ENCODE measurements around the gene TRIM50. TPM values are rescaled to one million over a fixed set of nuclear protein-coding genes. Genes with fewer than 3 reads are reported as not detected.

The TRIM50 gene
- total RNA-seq, 5 donors from 2014 or later (not counting 1 experiment from before 2014, with no cell fraction given), result not detected

- Mint-ChIP-seq H3K9me3 (no peaks in the 10 kb centered on the region), H3K27ac (no peak overlapping the region), H3K4me1 (peaks cover 0 to 6% (median 5%) of the 10 kb centered on the region in 3 donors), H3K27me3 (peaks cover 3 to 12% of the 10 kb centered on the region in 2 donors), H3K4me3 (no peak overlapping the region), H3K36me3 (no peaks in the 10 kb centered on the region)
- Histone ChIP-seq H3K36me3 (ENCODE audit: control insufficient read depth in 2 of 2, extremely low read depth in 1 of 2, insufficient read depth in 1 of 2, low read length in 1 of 2) (no peaks in the 10 kb centered on the region), H3K27me3 (replicated peaks in 1 of 2; ENCODE audit: control insufficient read depth in 2 of 2, extremely low read depth in 1 of 2, insufficient read depth in 2 of 2, low read length in 1 of 2) (peaks cover 0 to 34% of the 10 kb centered on the region in 2 experiments), H3K4me1 (ENCODE audit: control insufficient read depth in 1 of 2, extremely low read depth in 1 of 2, insufficient read depth in 2 of 2, low read length in 2 of 2) (peaks cover 0 to 4% of the 10 kb centered on the region in 2 experiments), H3K9me3 (no peaks in the 10 kb centered on the region), H3K27ac (ENCODE audit: low read length) (no peak overlapping the region), H3K4me3 (ENCODE audit: control insufficient read depth in 1 of 2, extremely low read depth in 1 of 2, low read length in 1 of 2) (no peak overlapping the region)
- no peak for DNase-seq
- CTCF ChIA-PET, result no interaction called here
- no peak for ATAC-seq (replicated peaks in 1 of 4)
- WGBS (ENCODE audit: insufficient coverage), result 88% methylated on average over 11 of the region's 11 CpGs
- POLR2A ChIA-PET, result no interaction called here
These were observed 31.4 kb upstream of the TRIM50 start for GRCh38 chr7:73359306-73359705.

DNA sequence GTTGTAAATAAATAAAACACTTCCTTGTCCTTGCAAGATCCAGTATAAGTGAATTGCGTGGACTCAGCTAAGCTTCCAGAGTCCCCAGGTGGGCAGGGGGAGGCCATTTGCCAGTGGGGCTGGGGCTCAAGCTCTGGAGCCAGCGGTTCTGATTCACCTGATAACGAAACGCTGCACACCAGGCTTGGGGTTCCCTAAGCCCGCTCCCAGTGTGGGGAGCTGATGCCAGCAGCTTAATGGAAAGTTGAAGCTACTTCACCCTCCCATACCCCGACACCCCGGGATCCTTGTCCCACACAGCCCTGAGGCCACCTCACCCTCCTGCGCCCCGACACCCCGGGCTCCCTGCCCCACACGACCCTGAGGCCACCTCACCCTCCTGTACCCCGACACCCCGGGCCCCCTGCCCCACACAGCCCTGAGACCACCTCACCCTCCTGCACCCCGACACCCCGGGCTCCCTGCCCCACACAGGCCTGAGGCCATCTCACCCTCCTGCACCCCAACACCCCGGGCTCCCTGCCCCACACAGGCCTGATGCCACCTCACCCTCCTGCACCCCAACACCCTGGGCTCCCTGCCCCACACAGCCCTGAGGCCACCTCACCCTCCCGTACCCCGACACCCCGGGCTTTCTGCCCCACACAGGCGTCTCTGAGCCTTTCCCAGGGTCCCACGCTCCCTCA, 30.9 kb upstream of the TRIM50 start:
- H3K4me1 ChIP-seq (ENCODE audit: control insufficient read depth in 1 of 2, extremely low read depth in 1 of 2, insufficient read depth in 2 of 2, low read length in 2 of 2), result peaks cover 0 to 4% of the 10 kb centered on the region in 2 experiments
- no peak overlapping the region for H3K27ac ChIP-seq (ENCODE audit: low read length)
- ChIA-PET CTCF (no interaction called here), POLR2A (no interaction called here)
- Mint-ChIP-seq H3K9me3 (no peaks in the 10 kb centered on the region), H3K27ac (no peak overlapping the region), H3K4me3 (peak overlapping the region in 1 of 3 donors; percentile 53), H3K36me3 (no peaks in the 10 kb centered on the region), H3K27me3 (peaks cover 3 to 12% of the 10 kb centered on the region in 2 donors), H3K4me1 (peaks cover 0 to 6% (median 5%) of the 10 kb centered on the region in 3 donors)
- H3K9me3 ChIP-seq, result no peaks in the 10 kb centered on the region
- no peak for DNase-seq
- 85% methylated on average over 11 of the region's 21 CpGs for WGBS (ENCODE audit: insufficient coverage)
- no peak for ATAC-seq (replicated peaks in 1 of 4)
- H3K27me3 ChIP-seq (replicated peaks in 1 of 2; ENCODE audit: control insufficient read depth in 2 of 2, extremely low read depth in 1 of 2, insufficient read depth in 2 of 2, low read length in 1 of 2), result peaks cover 0 to 32% of the 10 kb centered on the region in 2 experiments
- no peak overlapping the region for H3K4me3 ChIP-seq (ENCODE audit: control insufficient read depth in 1 of 2, extremely low read depth in 1 of 2, low read length in 1 of 2)
- H3K36me3 ChIP-seq (ENCODE audit: control insufficient read depth in 2 of 2, extremely low read depth in 1 of 2, insufficient read depth in 1 of 2, low read length in 1 of 2), result no peaks in the 10 kb centered on the region

- no peaks in the 10 kb centered on the region for H3K36me3 Mint-ChIP-seq
These were observed 28.3 kb upstream of the TRIM50 start for GRCh38 chr7:73356159-73356558.

DNA sequence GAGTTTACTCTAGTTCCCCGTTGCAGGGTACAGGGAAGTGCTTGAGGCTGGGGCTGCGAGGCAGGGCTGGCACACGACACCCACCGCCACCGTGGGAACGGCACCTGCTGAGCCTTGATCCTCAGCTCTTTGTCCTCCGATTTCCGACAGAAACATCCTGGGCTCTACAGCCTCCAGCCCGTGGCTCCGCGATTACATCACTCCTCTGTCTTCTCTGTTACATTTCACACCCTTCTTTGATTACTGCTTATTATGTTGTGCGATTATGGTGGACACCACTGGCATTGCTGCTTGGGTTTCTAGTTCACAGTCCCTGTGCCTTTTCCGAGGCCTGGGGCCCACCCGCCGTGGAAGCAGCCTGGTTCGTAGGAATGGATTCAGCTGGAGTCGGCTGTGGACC, 26.9 kb upstream of the TRIM50 start:
- Mint-ChIP-seq H3K27me3 (peaks cover 0 to 7% of the 10 kb centered on the region in 2 donors), H3K36me3 (no peaks in the 10 kb centered on the region)

More at GRCh38 chr7:73356159-73356558, 28.3 kb upstream of the TRIM50 start:
- POLR2A ChIA-PET, result no interaction called here
- H3K4me3 Mint-ChIP-seq, result no peak overlapping the region
- Histone ChIP-seq H3K27me3 (replicated peaks in 1 of 2; ENCODE audit: control insufficient read depth in 2 of 2, extremely low read depth in 1 of 2, insufficient read depth in 2 of 2, low read length in 1 of 2) (peaks cover 0 to 26% of the 10 kb centered on the region in 2 experiments), H3K9me3 (no peaks in the 10 kb centered on the region), H3K4me1 (ENCODE audit: control insufficient read depth in 1 of 2, extremely low read depth in 1 of 2, insufficient read depth in 2 of 2, low read length in 2 of 2) (peaks cover 0 to 4% of the 10 kb centered on the region in 2 experiments), H3K36me3 (ENCODE audit: control insufficient read depth in 2 of 2, extremely low read depth in 1 of 2, insufficient read depth in 1 of 2, low read length in 1 of 2) (no peaks in the 10 kb centered on the region), H3K27ac (ENCODE audit: low read length) (no peak overlapping the region), H3K4me3 (ENCODE audit: control insufficient read depth in 1 of 2, extremely low read depth in 1 of 2, low read length in 1 of 2) (no peak overlapping the region)
- no peak overlapping the region for H3K27ac Mint-ChIP-seq
- peaks cover 0 to 9% of the 10 kb centered on the region in 2 donors for H3K27me3 Mint-ChIP-seq
- peaks cover 6 to 8% (median 6%) of the 10 kb centered on the region in 3 donors for H3K9me3 Mint-ChIP-seq
- CTCF ChIA-PET, result no interaction called here
- ATAC-seq (replicated peaks in 1 of 4) (no peak), DNase-seq (no peak)
- 88% methylated on average over 4 of the region's 5 CpGs for WGBS (ENCODE audit: insufficient coverage)
- peaks cover 0 to 6% (median 5%) of the 10 kb centered on the region in 3 donors for H3K4me1 Mint-ChIP-seq

DNA sequence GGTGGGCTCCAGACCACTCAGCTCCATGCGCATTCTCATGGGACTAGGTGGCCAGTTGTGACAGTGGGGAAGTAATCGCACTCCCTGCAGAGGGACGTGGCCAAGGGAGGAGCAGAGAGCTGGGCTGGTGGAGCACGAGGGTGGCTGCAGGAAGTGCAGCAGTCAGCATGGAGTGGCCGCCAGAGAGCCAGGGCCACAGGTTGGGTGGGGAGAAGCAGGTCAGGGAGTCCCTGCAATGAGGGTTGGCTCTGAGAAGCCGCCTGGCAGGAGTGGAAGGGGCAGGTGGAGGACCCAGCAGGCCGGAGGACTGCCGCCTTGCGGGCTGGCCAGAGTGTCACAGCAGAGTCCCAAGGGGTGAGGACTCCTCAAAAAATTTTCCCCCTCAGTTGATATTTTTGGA, 26.3 kb upstream of the TRIM50 start:
- Histone ChIP-seq H3K4me1 (ENCODE audit: control insufficient read depth in 1 of 2, extremely low read depth in 1 of 2, insufficient read depth in 2 of 2, low read length in 2 of 2) (peaks cover 0 to 4% of the 10 kb centered on the region in 2 experiments), H3K9me3 (no peaks in the 10 kb centered on the region), H3K36me3 (ENCODE audit: control insufficient read depth in 2 of 2, extremely low read depth in 1 of 2, insufficient read depth in 1 of 2, low read length in 1 of 2) (no peaks in the 10 kb centered on the region), H3K27ac (ENCODE audit: low read length) (no peak overlapping the region), H3K4me3 (ENCODE audit: control insufficient read depth in 1 of 2, extremely low read depth in 1 of 2, low read length in 1 of 2) (no peak overlapping the region), H3K27me3 (replicated peaks in 1 of 2; ENCODE audit: control insufficient read depth in 2 of 2, extremely low read depth in 1 of 2, insufficient read depth in 2 of 2, low read length in 1 of 2) (peaks cover 0 to 17% of the 10 kb centered on the region in 2 experiments)
- H3K36me3 Mint-ChIP-seq, result no peaks in the 10 kb centered on the region
- no peak for DNase-seq
- POLR2A ChIA-PET, result no interaction called here
- H3K9me3 Mint-ChIP-seq, result peaks cover 6 to 8% (median 6%) of the 10 kb centered on the region in 3 donors
- H3K27ac Mint-ChIP-seq, result no peak overlapping the region
- CTCF ChIA-PET, result no interaction called here
- no peak overlapping the region for H3K4me3 Mint-ChIP-seq
- H3K27me3 Mint-ChIP-seq, result peaks cover 0 to 1% of the 10 kb centered on the region in 2 donors
- WGBS (ENCODE audit: insufficient coverage), result 90% methylated on average over 5 of the region's 9 CpGs
- peaks cover 0 to 6% (median 5%) of the 10 kb centered on the region in 3 donors for H3K4me1 Mint-ChIP-seq
- no peak for ATAC-seq (replicated peaks in 1 of 4)

More for the DNA sequence above, 26.9 kb upstream of the TRIM50 start:
- ChIA-PET POLR2A (no interaction called here), CTCF (no interaction called here)
- ATAC-seq (replicated peaks in 1 of 4) (no peak), DNase-seq (no peak)
- Histone ChIP-seq H3K27me3 (replicated peaks in 1 of 2; ENCODE audit: control insufficient read depth in 2 of 2, extremely low read depth in 1 of 2, insufficient read depth in 2 of 2, low read length in 1 of 2) (peaks cover 0 to 23% of the 10 kb centered on the region in 2 experiments), H3K9me3 (no peaks in the 10 kb centered on the region), H3K4me1 (ENCODE audit: control insufficient read depth in 1 of 2, extremely low read depth in 1 of 2, insufficient read depth in 2 of 2, low read length in 2 of 2) (peaks cover 0 to 4% of the 10 kb centered on the region in 2 experiments), H3K36me3 (ENCODE audit: control insufficient read depth in 2 of 2, extremely low read depth in 1 of 2, insufficient read depth in 1 of 2, low read length in 1 of 2) (no peaks in the 10 kb centered on the region), H3K27ac (ENCODE audit: low read length) (no peak overlapping the region), H3K4me3 (ENCODE audit: control insufficient read depth in 1 of 2, extremely low read depth in 1 of 2, low read length in 1 of 2) (no peak overlapping the region)
- Mint-ChIP-seq H3K9me3 (peaks cover 6 to 8% (median 6%) of the 10 kb centered on the region in 3 donors), H3K4me1 (peaks cover 0 to 6% (median 5%) of the 10 kb centered on the region in 3 donors), H3K27ac (no peak overlapping the region), H3K4me3 (no peak overlapping the region)
- 97% methylated on average over 4 of the region's 17 CpGs for WGBS (ENCODE audit: insufficient coverage)

DNA sequence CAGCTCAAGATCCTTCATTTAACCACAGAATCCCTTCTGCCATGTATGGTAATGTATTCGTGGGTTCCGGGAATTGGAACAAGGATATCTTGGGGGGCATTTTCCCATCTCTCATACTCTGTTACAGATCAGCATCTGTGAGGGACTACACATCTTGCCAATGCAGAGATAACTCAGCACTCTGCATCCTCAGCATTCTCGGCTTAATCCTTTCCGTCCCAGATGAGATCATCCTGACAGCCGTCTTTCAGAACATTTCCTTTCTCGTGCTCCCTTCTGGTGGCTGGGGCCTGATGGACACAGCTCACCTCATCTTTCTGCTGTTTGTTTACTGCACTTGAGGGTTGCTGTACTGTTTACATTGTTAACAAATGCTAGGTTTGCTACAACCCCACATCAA, 25.4 kb upstream of the TRIM50 start:
- Mint-ChIP-seq H3K36me3 (no peaks in the 10 kb centered on the region), H3K27me3 (no peaks in the 10 kb centered on the region), H3K4me3 (no peak overlapping the region), H3K4me1 (peaks cover 0 to 4% (median 4%) of the 10 kb centered on the region in 3 donors), H3K9me3 (peaks cover 6 to 8% (median 6%) of the 10 kb centered on the region in 3 donors), H3K27ac (no peak overlapping the region)
- H3K27ac ChIP-seq (ENCODE audit: low read length), result no peak overlapping the region
- ChIA-PET POLR2A (no interaction called here), CTCF (no interaction called here)
- no peaks in the 10 kb centered on the region for H3K4me1 ChIP-seq (ENCODE audit: control insufficient read depth in 1 of 2, extremely low read depth in 1 of 2, insufficient read depth in 2 of 2, low read length in 2 of 2)
- peaks cover 0 to 8% of the 10 kb centered on the region in 2 experiments for H3K27me3 ChIP-seq (replicated peaks in 1 of 2; ENCODE audit: control insufficient read depth in 2 of 2, extremely low read depth in 1 of 2, insufficient read depth in 2 of 2, low read length in 1 of 2)
- DNase-seq, result no peak
- 72% methylated on average over 2 of the region's 6 CpGs for WGBS (ENCODE audit: insufficient coverage)
- no peak overlapping the region for H3K4me3 ChIP-seq (ENCODE audit: control insufficient read depth in 1 of 2, extremely low read depth in 1 of 2, low read length in 1 of 2)
- H3K36me3 ChIP-seq (ENCODE audit: control insufficient read depth in 2 of 2, extremely low read depth in 1 of 2, insufficient read depth in 1 of 2, low read length in 1 of 2), result no peaks in the 10 kb centered on the region
- H3K9me3 ChIP-seq, result no peaks in the 10 kb centered on the region
- no peak for ATAC-seq (replicated peaks in 1 of 4)

Measured in T-cell (primary cell).